Measurements from ENCODE around the gene TUSC2.

DNA sequence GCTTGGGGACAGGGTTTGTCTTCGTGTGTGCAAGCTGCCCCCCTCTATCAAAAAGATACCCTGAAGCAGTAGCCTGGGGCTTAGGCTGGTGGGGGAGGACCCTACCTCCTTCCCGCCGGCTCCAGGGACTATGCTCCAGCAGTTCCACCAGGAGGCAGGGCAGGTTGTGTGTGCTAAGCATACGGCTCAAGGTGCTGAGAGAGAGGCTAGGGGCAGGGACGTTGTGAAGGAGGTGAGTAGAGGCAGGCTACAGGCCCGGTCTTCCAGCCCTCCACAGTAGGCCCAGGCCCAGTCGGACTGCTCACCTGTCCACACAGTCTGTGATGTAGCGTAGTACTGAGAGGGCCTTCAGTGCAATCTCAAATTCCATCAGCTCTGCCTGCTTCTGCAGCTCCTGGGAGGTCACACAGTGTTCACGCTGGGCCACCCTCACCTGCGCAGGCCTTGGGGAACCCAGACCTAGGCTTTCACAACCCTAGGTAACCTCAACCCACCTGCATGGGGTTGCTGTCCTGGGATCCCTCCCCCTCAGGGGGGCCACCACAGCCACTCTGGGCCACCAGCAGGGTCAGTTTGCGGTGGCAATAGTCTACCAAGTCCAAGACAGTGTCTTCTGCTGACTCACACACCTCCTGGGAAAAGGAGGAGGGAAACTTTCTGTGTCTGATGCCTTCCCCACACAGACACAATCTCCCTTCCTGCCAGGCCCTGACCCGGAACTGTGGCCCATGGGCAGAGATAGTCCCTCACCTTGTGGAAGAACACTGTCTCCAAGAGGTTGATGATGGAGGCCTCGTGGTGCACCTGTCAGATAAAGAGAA lies 15.0 kb upstream of the TUSC2 start:
- TF ChIP-seq, protein P1, sequence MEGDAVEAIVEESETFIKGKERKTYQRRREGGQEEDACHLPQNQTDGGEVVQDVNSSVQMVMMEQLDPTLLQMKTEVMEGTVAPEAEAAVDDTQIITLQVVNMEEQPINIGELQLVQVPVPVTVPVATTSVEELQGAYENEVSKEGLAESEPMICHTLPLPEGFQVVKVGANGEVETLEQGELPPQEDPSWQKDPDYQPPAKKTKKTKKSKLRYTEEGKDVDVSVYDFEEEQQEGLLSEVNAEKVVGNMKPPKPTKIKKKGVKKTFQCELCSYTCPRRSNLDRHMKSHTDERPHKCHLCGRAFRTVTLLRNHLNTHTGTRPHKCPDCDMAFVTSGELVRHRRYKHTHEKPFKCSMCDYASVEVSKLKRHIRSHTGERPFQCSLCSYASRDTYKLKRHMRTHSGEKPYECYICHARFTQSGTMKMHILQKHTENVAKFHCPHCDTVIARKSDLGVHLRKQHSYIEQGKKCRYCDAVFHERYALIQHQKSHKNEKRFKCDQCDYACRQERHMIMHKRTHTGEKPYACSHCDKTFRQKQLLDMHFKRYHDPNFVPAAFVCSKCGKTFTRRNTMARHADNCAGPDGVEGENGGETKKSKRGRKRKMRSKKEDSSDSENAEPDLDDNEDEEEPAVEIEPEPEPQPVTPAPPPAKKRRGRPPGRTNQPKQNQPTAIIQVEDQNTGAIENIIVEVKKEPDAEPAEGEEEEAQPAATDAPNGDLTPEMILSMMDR (IDR thresholded peaks at IDR 0.05; ENCODE audit: low read length), result no peak
- no peak for TF ChIP-seq EZH2 (optimal IDR thresholded peaks at IDR 0.05; ENCODE audit: low read depth, low read length)

Measured in MM.1S (cell line).